Measurements from ENCODE around the gene SPATA2.

SPATA2 gene

DNA sequence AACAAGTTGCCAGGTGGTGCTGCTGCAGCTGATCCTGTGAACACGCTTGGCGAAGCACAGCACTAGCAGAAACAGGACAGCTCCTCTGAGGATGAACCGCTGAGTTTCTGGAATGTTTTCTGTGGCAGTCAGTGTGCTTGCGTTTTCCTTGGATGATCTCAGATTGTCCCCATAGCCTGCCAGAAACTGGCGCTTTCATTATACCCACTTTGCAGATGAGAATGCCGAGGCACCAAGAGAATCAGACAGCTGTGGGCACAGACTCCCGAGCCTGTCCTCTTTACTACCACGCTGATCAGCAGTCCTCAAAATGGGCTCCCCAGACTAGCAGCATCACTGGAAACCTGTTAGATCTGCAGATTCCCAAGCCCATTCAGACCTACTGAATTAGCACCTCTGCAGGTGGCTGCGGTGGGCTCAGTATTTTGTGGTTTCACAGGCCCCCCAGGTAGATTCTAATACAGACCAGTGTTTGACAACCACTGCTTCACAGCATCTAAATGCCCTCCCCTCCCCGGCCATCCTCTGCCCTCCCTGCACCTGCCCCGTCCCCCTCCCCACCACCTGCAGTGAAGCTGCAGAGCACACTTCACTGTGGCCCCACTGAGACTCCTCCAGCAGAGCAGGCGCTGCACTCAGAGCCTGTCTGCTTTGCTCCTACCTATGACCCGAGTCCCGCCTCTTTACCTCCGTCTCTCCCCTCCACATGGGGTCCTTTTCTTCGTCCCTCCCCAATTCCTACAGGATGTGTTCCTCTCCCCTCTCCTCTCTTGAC lies 29.6 kb downstream of the SPATA2 start:
- in situ Hi-C loops (cut with MboI; ENCODE audit: low sequenced_read_pairs, unreplicated experiment): no loop called here
- no peak for DNase-seq (ENCODE audit: low spot score)
- TF ChIP-seq, protein P1, sequence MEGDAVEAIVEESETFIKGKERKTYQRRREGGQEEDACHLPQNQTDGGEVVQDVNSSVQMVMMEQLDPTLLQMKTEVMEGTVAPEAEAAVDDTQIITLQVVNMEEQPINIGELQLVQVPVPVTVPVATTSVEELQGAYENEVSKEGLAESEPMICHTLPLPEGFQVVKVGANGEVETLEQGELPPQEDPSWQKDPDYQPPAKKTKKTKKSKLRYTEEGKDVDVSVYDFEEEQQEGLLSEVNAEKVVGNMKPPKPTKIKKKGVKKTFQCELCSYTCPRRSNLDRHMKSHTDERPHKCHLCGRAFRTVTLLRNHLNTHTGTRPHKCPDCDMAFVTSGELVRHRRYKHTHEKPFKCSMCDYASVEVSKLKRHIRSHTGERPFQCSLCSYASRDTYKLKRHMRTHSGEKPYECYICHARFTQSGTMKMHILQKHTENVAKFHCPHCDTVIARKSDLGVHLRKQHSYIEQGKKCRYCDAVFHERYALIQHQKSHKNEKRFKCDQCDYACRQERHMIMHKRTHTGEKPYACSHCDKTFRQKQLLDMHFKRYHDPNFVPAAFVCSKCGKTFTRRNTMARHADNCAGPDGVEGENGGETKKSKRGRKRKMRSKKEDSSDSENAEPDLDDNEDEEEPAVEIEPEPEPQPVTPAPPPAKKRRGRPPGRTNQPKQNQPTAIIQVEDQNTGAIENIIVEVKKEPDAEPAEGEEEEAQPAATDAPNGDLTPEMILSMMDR (IDR thresholded peaks at IDR 0.05; ENCODE audit: borderline replicate concordance, control extremely low read depth, extremely low read depth, insufficient read depth, missing control alignments): no peak

- TF ChIP-seq, protein P1 (IDR thresholded peaks at IDR 0.05; ENCODE audit: borderline replicate concordance, control extremely low read depth, extremely low read depth, insufficient read depth, missing control alignments): no peak
- DNase-seq (ENCODE audit: low spot score): no peak
- in situ Hi-C loops (cut with MboI; ENCODE audit: low sequenced_read_pairs, unreplicated experiment): no loop called here
Observed at GRCh38 chr20:49883246-49883802, 32.0 kb downstream of the SPATA2 start.

- in situ Hi-C loops (cut with MboI; ENCODE audit: low sequenced_read_pairs, unreplicated experiment): no loop called here
- no peak for DNase-seq (ENCODE audit: low spot score)
- TF ChIP-seq, protein P1 (IDR thresholded peaks at IDR 0.05; ENCODE audit: borderline replicate concordance, control extremely low read depth, extremely low read depth, insufficient read depth, missing control alignments): no peak
Observed at GRCh38 chr20:49882171-49882970, 33.0 kb downstream of the SPATA2 start.

GRCh38 chr20:49880724-49881445 lies 34.4 kb downstream of the SPATA2 start:
- no peak for DNase-seq (ENCODE audit: low spot score)
- in situ Hi-C loops (cut with MboI; ENCODE audit: low sequenced_read_pairs, unreplicated experiment): no loop called here
- TF ChIP-seq, protein P1 (IDR thresholded peaks at IDR 0.05; ENCODE audit: borderline replicate concordance, control extremely low read depth, extremely low read depth, insufficient read depth, missing control alignments): no peak

GRCh38 chr20:49880177-49880576 lies 35.2 kb downstream of the SPATA2 start:
- in situ Hi-C loops (cut with MboI; ENCODE audit: low sequenced_read_pairs, unreplicated experiment): no loop called here
- DNase-seq (ENCODE audit: low spot score): no peak
- TF ChIP-seq, protein P1 (IDR thresholded peaks at IDR 0.05; ENCODE audit: borderline replicate concordance, control extremely low read depth, extremely low read depth, insufficient read depth, missing control alignments): no peak

- TF ChIP-seq, protein P1 (IDR thresholded peaks at IDR 0.05; ENCODE audit: borderline replicate concordance, control extremely low read depth, extremely low read depth, insufficient read depth, missing control alignments): no peak
- DNase-seq (ENCODE audit: low spot score): no peak
- in situ Hi-C loops (cut with MboI; ENCODE audit: low sequenced_read_pairs, unreplicated experiment): no loop called here
Observed at GRCh38 chr20:49878977-49879376, 36.4 kb downstream of the SPATA2 start.
